WTC11 (cell line): ENCODE results near the gene MMP3. TPM values are rescaled to one million over a fixed set of nuclear protein-coding genes. Genes with fewer than 3 reads are reported as not detected.

Source experiments
- ATAC-seq: fragments of 200-7000 bp; cut with Tn5 transposase; 2 replicates; pipeline ENCODE4 v1.10.0; 2021; ENCODE audit warnings: mild to moderate bottlenecking, moderate library complexity
- CTCF ChIA-PET: fragments of 300-600 bp; sonication (Branson Sonifier 250); formaldehyde crosslinking; loops from one replicate; lab custom pipeline; 2021; ENCODE audit warnings: antibody characterized with exemption; lab: Charles Lee
- POLR2A ChIA-PET: fragments of 350-600 bp; sonication (Branson Sonifier 250); formaldehyde crosslinking; loops from one replicate; lab custom pipeline; 2021; ENCODE audit warnings: antibody characterized with exemption; lab: Charles Lee
- DNase-seq: peaks from one replicate; pipeline ENCODE4 v3.0.0; 2021; ENCODE audit warnings: low spot score
- H3K27ac Mint-ChIP-seq: 2 replicates; pipeline ENCODE4 v1.8.0; 2021; ENCODE audit warnings: mixed read lengths
- H3K27me3 Mint-ChIP-seq: 2 replicates; pipeline ENCODE4 v1.8.0; 2021; ENCODE audit warnings: low read depth, mild to moderate bottlenecking, moderate library complexity, mixed read lengths
- H3K36me3 Mint-ChIP-seq: 2 replicates; pipeline ENCODE4 v1.8.0; 2021; ENCODE audit warnings: mixed read lengths
- H3K4me1 Mint-ChIP-seq: 2 replicates; pipeline ENCODE4 v1.8.0; 2022; ENCODE audit warnings: mixed read lengths
- H3K4me3 Mint-ChIP-seq: 2 replicates; pipeline ENCODE4 v1.8.0; 2021; ENCODE audit warnings: mild to moderate bottlenecking, moderate library complexity, mixed read lengths
- H3K9me3 Mint-ChIP-seq: 2 replicates; pipeline ENCODE4 v1.8.0; 2021; ENCODE audit warnings: mixed read lengths
- ARID4B ChIP-seq: sonication (generic); formaldehyde crosslinking; IDR thresholded peaks from 2 replicates; pipeline ENCODE4 v1.8.0; 2023; ENCODE audit warnings: missing genetic modification reagents, mild to moderate bottlenecking, borderline replicate concordance
- CREM ChIP-seq: sonication (generic); formaldehyde crosslinking; IDR thresholded peaks from 2 replicates; pipeline ENCODE4 v1.8.1; 2022; ENCODE audit warnings: mild to moderate bottlenecking, missing genetic modification reagents, moderate library complexity
- FOXK1 ChIP-seq: sonication (generic); formaldehyde crosslinking; IDR thresholded peaks from 2 replicates; pipeline ENCODE4 v1.8.0; 2022; ENCODE audit warnings: mild to moderate bottlenecking, moderate library complexity, missing genetic modification reagents
- IRF2 ChIP-seq: sonication (generic); formaldehyde crosslinking; IDR thresholded peaks from 2 replicates; pipeline ENCODE4 v1.8.0; 2022; ENCODE audit warnings: low read depth, missing genetic modification reagents, borderline replicate concordance
- JUN ChIP-seq: sonication (generic); formaldehyde crosslinking; IDR thresholded peaks from 2 replicates; pipeline ENCODE4 v1.8.0; 2023; ENCODE audit warnings: mild to moderate bottlenecking, missing genetic modification reagents
- MLX ChIP-seq: sonication (generic); formaldehyde crosslinking; IDR thresholded peaks from 2 replicates; pipeline ENCODE4 v1.8.1; 2023; ENCODE audit warnings: mild to moderate bottlenecking, missing genetic modification reagents, moderate library complexity
- NFATC4 ChIP-seq: fragments of 250-450 bp; sonication (Bioruptor Pico); IDR thresholded peaks from 2 replicates; pipeline ENCODE4 v1.9.0; 2021; ENCODE audit warnings: mild to moderate bottlenecking
- NFYB ChIP-seq: sonication (generic); formaldehyde crosslinking; conservative IDR thresholded peaks from 2 replicates; pipeline ENCODE4 v1.8.0; 2022; ENCODE audit warnings: low read depth, missing genetic modification reagents
- NR2C2 ChIP-seq: sonication (generic); formaldehyde crosslinking; IDR thresholded peaks from 2 replicates; pipeline ENCODE4 v1.8.0; 2022; ENCODE audit warnings: mild to moderate bottlenecking, missing genetic modification reagents
- OVOL2 ChIP-seq: fragments of 250-450 bp; sonication (Bioruptor Pico); IDR thresholded peaks from 2 replicates; pipeline ENCODE4 v1.9.0; 2021; ENCODE audit warnings: mild to moderate bottlenecking, borderline replicate concordance
- RORB ChIP-seq: fragments of 250-450 bp; sonication (Bioruptor Pico); IDR thresholded peaks from 2 replicates; pipeline ENCODE4 v1.9.0; 2021; ENCODE audit warnings: mild to moderate bottlenecking
- TEAD1 ChIP-seq: sonication (generic); formaldehyde crosslinking; IDR thresholded peaks from 2 replicates; pipeline ENCODE4 v1.8.0; 2022; ENCODE audit warnings: mild to moderate bottlenecking, missing genetic modification reagents
- ZNF121 ChIP-seq: sonication (generic); formaldehyde crosslinking; IDR thresholded peaks from 2 replicates; pipeline ENCODE4 v1.8.0; 2023; ENCODE audit warnings: missing genetic modification reagents
- ZNF317 ChIP-seq: sonication (generic); formaldehyde crosslinking; IDR thresholded peaks from 2 replicates; pipeline ENCODE4 v1.8.1; 2023; ENCODE audit warnings: low read depth, mild to moderate bottlenecking, moderate library complexity, missing genetic modification reagents, borderline replicate concordance
- ZNF396 ChIP-seq: fragments of 250-450 bp; sonication (Bioruptor Pico); IDR thresholded peaks from 2 replicates; pipeline ENCODE4 v1.8.0; 2021; ENCODE audit warnings: mild to moderate bottlenecking, moderate library complexity, borderline replicate concordance
- total RNA-seq: library from RNA; stranded (reverse); gene quantifications from 3 replicates; pipeline ENCODE4 v1.2.3, GENCODE V29; 2021
- TF ChIP-seq, protein P1 (sequence below): sonication (generic); formaldehyde crosslinking; IDR thresholded peaks from 2 replicates; pipeline ENCODE4 v1.8.0; 2023; ENCODE audit warnings: missing genetic modification reagents
- TF ChIP-seq, protein P2 (sequence below): sonication (generic); formaldehyde crosslinking; IDR thresholded peaks from 2 replicates; pipeline ENCODE4 v1.8.1; 2022; ENCODE audit warnings: low read depth, mild to moderate bottlenecking, moderate library complexity, missing genetic modification reagents, borderline replicate concordance
- TF ChIP-seq, protein P3 (sequence below): sonication (generic); formaldehyde crosslinking; IDR thresholded peaks from 2 replicates; pipeline ENCODE4 v1.8.0; 2022; ENCODE audit warnings: mild to moderate bottlenecking, missing genetic modification reagents
- TF ChIP-seq, protein P4 (sequence below): sonication (generic); formaldehyde crosslinking; IDR thresholded peaks from 2 replicates; pipeline ENCODE4 v1.8.1; 2022; ENCODE audit warnings: mild to moderate bottlenecking, moderate library complexity, missing genetic modification reagents
- TF ChIP-seq, protein P5 (sequence below): sonication (generic); formaldehyde crosslinking; IDR thresholded peaks from 2 replicates; pipeline ENCODE4 v1.8.0; 2022; ENCODE audit warnings: mild to moderate bottlenecking, missing genetic modification reagents
- TF ChIP-seq, protein P6 (sequence below): sonication (generic); formaldehyde crosslinking; IDR thresholded peaks from 2 replicates; pipeline ENCODE4 v1.8.0; 2022; ENCODE audit warnings: missing genetic modification reagents

Gene MMP3
- total RNA-seq, 1 experiment from 2014 or later = not detected

GRCh38 chr11:102883141-102883540, 39.7 kb upstream of the MMP3 start:
- Mint-ChIP-seq H3K27me3 (no peaks in the 10 kb centered on the region), H3K4me1 (no peaks in the 10 kb centered on the region), H3K27ac (no peak overlapping the region), H3K36me3 (no peaks in the 10 kb centered on the region), H3K9me3 (0 out of 2 replicates have a peak, but pooled peaks cover 7% of the 10 kb centered on the region), H3K4me3 (no peak overlapping the region)
- ChIA-PET POLR2A (no interaction called here), CTCF (no interaction called here)
- ATAC-seq (no peak), DNase-seq (no peak)
- TF ChIP-seq ZNF121 (no peak), NR2C2 (no peak), ZNF396 (CRISPR knock-in tag) (no peak), NFATC4 (CRISPR knock-in tag) (no peak), FOXK1 (CRISPR knock-in tag) (no peak), RORB (CRISPR knock-in tag) (no peak), ZNF317 (no peak), TEAD1 (CRISPR knock-in tag) (no peak)
- TF ChIP-seq, protein P1, sequence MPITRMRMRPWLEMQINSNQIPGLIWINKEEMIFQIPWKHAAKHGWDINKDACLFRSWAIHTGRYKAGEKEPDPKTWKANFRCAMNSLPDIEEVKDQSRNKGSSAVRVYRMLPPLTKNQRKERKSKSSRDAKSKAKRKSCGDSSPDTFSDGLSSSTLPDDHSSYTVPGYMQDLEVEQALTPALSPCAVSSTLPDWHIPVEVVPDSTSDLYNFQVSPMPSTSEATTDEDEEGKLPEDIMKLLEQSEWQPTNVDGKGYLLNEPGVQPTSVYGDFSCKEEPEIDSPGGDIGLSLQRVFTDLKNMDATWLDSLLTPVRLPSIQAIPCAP = no peak
- TF ChIP-seq, protein P2, sequence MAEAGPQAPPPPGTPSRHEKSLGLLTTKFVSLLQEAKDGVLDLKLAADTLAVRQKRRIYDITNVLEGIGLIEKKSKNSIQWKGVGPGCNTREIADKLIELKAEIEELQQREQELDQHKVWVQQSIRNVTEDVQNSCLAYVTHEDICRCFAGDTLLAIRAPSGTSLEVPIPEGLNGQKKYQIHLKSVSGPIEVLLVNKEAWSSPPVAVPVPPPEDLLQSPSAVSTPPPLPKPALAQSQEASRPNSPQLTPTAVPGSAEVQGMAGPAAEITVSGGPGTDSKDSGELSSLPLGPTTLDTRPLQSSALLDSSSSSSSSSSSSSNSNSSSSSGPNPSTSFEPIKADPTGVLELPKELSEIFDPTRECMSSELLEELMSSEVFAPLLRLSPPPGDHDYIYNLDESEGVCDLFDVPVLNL (CRISPR knock-in tag) = no peak
- TF ChIP-seq, protein P3, sequence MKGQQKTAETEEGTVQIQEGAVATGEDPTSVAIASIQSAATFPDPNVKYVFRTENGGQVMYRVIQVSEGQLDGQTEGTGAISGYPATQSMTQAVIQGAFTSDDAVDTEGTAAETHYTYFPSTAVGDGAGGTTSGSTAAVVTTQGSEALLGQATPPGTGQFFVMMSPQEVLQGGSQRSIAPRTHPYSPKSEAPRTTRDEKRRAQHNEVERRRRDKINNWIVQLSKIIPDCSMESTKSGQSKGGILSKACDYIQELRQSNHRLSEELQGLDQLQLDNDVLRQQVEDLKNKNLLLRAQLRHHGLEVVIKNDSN (CRISPR knock-in tag) = no peak

DNA sequence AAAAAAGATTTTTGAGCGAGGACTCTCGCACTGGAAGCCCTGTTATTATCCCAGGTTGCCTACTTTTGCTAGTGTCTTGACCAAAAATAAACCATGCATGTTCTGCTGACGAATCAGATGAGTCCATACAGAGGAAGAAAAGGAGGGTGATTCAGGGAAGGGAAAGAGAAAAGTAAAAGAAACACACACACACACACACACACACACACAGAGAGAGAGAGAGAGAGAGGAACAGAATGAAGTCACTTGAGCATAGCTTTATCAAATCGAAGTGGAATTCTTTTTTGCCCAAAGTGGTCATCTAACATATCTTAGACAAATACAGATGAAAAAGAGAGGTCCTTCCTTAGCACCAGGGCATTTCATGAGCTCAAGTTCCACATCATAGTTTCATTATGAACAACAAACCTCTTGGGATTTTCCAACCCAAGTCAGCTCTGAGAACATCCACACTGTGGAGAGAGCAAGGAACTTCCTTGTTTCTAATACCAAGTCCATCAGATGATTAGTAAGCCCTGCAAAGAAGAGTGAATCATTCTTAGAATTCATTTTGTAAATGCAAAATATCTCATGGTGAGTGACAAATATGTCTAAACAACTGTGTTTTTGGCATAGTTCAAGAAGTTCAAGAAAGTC, 39.1 kb upstream of the MMP3 start:
- ChIA-PET POLR2A (no interaction called here), CTCF (no interaction called here)
- DNase-seq = no peak
- no peaks in the 10 kb centered on the region for H3K4me1 Mint-ChIP-seq
- no peaks in the 10 kb centered on the region for H3K27me3 Mint-ChIP-seq
- 0 out of 2 replicates have a peak, but pooled peaks cover 7% of the 10 kb centered on the region for H3K9me3 Mint-ChIP-seq
- H3K36me3 Mint-ChIP-seq = no peaks in the 10 kb centered on the region
- no peak overlapping the region for H3K4me3 Mint-ChIP-seq
- H3K27ac Mint-ChIP-seq = no peak overlapping the region
- ATAC-seq = no peak
- TF ChIP-seq, protein P4, sequence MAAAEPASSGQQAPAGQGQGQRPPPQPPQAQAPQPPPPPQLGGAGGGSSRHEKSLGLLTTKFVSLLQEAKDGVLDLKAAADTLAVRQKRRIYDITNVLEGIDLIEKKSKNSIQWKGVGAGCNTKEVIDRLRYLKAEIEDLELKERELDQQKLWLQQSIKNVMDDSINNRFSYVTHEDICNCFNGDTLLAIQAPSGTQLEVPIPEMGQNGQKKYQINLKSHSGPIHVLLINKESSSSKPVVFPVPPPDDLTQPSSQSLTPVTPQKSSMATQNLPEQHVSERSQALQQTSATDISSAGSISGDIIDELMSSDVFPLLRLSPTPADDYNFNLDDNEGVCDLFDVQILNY (CRISPR knock-in tag) = no peak
- TF ChIP-seq MLX (CRISPR knock-in tag) = no peak
- TF ChIP-seq ZNF396 (CRISPR knock-in tag) = no peak
- TF ChIP-seq NFYB = no peak
- TF ChIP-seq IRF2 (CRISPR knock-in tag) = no peak
- no peak for TF ChIP-seq OVOL2 (CRISPR knock-in tag)
- TF ChIP-seq, protein P5, sequence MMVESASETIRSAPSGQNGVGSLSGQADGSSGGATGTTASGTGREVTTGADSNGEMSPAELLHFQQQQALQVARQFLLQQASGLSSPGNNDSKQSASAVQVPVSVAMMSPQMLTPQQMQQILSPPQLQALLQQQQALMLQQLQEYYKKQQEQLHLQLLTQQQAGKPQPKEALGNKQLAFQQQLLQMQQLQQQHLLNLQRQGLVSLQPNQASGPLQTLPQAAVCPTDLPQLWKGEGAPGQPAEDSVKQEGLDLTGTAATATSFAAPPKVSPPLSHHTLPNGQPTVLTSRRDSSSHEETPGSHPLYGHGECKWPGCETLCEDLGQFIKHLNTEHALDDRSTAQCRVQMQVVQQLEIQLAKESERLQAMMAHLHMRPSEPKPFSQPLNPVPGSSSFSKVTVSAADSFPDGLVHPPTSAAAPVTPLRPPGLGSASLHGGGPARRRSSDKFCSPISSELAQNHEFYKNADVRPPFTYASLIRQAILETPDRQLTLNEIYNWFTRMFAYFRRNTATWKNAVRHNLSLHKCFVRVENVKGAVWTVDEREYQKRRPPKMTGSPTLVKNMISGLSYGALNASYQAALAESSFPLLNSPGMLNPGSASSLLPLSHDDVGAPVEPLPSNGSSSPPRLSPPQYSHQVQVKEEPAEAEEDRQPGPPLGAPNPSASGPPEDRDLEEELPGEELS (CRISPR knock-in tag) = no peak
- TF ChIP-seq, protein P6, sequence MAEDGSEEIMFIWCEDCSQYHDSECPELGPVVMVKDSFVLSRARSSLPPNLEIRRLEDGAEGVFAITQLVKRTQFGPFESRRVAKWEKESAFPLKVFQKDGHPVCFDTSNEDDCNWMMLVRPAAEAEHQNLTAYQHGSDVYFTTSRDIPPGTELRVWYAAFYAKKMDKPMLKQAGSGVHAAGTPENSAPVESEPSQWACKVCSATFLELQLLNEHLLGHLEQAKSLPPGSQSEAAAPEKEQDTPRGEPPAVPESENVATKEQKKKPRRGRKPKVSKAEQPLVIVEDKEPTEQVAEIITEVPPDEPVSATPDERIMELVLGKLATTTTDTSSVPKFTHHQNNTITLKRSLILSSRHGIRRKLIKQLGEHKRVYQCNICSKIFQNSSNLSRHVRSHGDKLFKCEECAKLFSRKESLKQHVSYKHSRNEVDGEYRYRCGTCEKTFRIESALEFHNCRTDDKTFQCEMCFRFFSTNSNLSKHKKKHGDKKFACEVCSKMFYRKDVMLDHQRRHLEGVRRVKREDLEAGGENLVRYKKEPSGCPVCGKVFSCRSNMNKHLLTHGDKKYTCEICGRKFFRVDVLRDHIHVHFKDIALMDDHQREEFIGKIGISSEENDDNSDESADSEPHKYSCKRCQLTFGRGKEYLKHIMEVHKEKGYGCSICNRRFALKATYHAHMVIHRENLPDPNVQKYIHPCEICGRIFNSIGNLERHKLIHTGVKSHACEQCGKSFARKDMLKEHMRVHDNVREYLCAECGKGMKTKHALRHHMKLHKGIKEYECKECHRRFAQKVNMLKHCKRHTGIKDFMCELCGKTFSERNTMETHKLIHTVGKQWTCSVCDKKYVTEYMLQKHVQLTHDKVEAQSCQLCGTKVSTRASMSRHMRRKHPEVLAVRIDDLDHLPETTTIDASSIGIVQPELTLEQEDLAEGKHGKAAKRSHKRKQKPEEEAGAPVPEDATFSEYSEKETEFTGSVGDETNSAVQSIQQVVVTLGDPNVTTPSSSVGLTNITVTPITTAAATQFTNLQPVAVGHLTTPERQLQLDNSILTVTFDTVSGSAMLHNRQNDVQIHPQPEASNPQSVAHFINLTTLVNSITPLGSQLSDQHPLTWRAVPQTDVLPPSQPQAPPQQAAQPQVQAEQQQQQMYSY (CRISPR knock-in tag) = no peak
- TF ChIP-seq CREM = no peak
- TF ChIP-seq ARID4B = no peak
- no peak for TF ChIP-seq JUN (CRISPR knock-in tag)
